NCI-H2029 treated with DMSO at 0.1 percent for 48 hours (cell line): Measurements from ENCODE around the gene SRSF2.
"Not testable (repeated sequence)": the region's sequence is repeated elsewhere in the genome, so short reads cannot be mapped to it uniquely, and the experiment has no call there.

Experiments
- DNase-seq: peaks from one replicate; lab custom pipeline; 2025; lab: John Stamatoyannopoulos, UW

SRSF2 gene

GRCh38 chr17:76720941-76721340 lies 16.2 kb downstream of the SRSF2 start:
- DNase-seq: no peak

- DNase-seq: no peak
Measured at GRCh38 chr17:76720211-76720610, 16.9 kb downstream of the SRSF2 start.

GRCh38 chr17:76718516-76718915 lies 18.6 kb downstream of the SRSF2 start:
- no peak for DNase-seq

GRCh38 chr17:76716839-76717215 lies 20.3 kb downstream of the SRSF2 start:
- DNase-seq: no peak

GRCh38 chr17:76716146-76716838 lies 20.8 kb downstream of the SRSF2 start:
- DNase-seq: no peak

- no peak for DNase-seq
Measured at GRCh38 chr17:76715496-76715830, 21.7 kb downstream of the SRSF2 start.

- DNase-seq: no peak
Measured at GRCh38 chr17:76714822-76715495, 22.2 kb downstream of the SRSF2 start.

- DNase-seq: no peak
Measured at GRCh38 chr17:76714336-76714735, 22.8 kb downstream of the SRSF2 start.

- DNase-seq: no peak
Measured at GRCh38 chr17:76713765-76714164, 23.4 kb downstream of the SRSF2 start.

GRCh38 chr17:76712321-76712720 lies 24.8 kb downstream of the SRSF2 start:
- not testable (repeated sequence) for DNase-seq

GRCh38 chr17:76710863-76711611 lies 26.1 kb downstream of the SRSF2 start, which contains the start of gene MXRA7:
Gene MXRA7, minus strand, starts transcription at chr17:76710965. Its CDS starts 19 bp downstream, at chr17:76710946.
- DNase-seq: no peak

- DNase-seq: not testable (repeated sequence)
Measured at GRCh38 chr17:76709951-76710862, 26.9 kb downstream of the SRSF2 start.

GRCh38 chr17:76709077-76709950 lies 27.8 kb downstream of the SRSF2 start:
- no peak for DNase-seq

GRCh38 chr17:76707985-76708807 lies 28.9 kb downstream of the SRSF2 start:
- no peak for DNase-seq

GRCh38 chr17:76706817-76707216 lies 30.3 kb downstream of the SRSF2 start:
- DNase-seq: no peak

GRCh38 chr17:76704805-76705204 lies 32.3 kb downstream of the SRSF2 start:
- DNase-seq: no peak

- DNase-seq: no peak
Measured at GRCh38 chr17:76702941-76703637, 34.0 kb downstream of the SRSF2 start.

GRCh38 chr17:76702076-76702475 lies 35.1 kb downstream of the SRSF2 start:
- DNase-seq: no peak

GRCh38 chr17:76701471-76701967 lies 35.6 kb downstream of the SRSF2 start:
- DNase-seq: no peak
